ENCODE measurements around the gene TSHZ1. TPM values are rescaled to one million over a fixed set of nuclear protein-coding genes. Genes with fewer than 3 reads are reported as not detected.
A peak's percentile ranks its signal among the peaks of the same experiment; 100 is the strongest.

TSHZ1 gene
- polyA plus RNA-seq, 1 donor from 2014 or later = 3.5 TPM

DNA sequence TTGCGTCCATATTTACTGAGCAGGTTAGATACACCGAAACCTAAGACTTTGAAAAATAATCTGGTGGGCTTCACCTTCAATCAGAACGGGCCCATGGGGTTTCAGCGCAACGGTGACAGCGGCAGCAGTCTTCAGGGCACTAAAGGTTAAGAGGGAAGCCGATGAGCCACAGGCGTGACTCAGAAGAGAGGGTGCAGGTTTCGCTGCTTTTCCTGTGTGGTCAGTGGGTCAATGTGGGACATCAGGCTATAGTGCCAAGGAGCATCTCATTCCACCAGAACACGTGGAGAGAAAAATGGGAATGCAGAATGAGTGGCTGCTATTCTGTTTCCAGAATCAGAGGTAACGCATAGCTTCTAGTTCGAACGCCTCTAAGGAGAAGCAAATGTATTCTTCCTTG lies 10.5 kb upstream of the TSHZ1 start:
- Mint-ChIP-seq H3K4me1 (peaks cover 7 to 10% (median 7%) of the 10 kb centered on the region in 3 donors), H3K9me3 (no peaks in the 10 kb centered on the region), H3K27me3 (no peaks in the 10 kb centered on the region), H3K4me3 (no peak overlapping the region), H3K27ac (peak overlapping the region in 1 of 3 donors; percentile 39), H3K36me3 (peaks cover 1% of the 10 kb centered on the region)

- no peak overlapping the region for H3K4me3 Mint-ChIP-seq
- H3K9me3 Mint-ChIP-seq = no peaks in the 10 kb centered on the region
- H3K27me3 Mint-ChIP-seq = no peaks in the 10 kb centered on the region
- peaks cover 1% of the 10 kb centered on the region for H3K36me3 Mint-ChIP-seq
- H3K4me1 Mint-ChIP-seq = peaks cover 9 to 16% (median 14%) of the 10 kb centered on the region in 3 donors
- H3K27ac Mint-ChIP-seq = peak overlapping the region; percentile 39 to 67 (median 53)
Measured at GRCh38 chr18:75200605-75201280, 9.9 kb upstream of the TSHZ1 start.

DNA sequence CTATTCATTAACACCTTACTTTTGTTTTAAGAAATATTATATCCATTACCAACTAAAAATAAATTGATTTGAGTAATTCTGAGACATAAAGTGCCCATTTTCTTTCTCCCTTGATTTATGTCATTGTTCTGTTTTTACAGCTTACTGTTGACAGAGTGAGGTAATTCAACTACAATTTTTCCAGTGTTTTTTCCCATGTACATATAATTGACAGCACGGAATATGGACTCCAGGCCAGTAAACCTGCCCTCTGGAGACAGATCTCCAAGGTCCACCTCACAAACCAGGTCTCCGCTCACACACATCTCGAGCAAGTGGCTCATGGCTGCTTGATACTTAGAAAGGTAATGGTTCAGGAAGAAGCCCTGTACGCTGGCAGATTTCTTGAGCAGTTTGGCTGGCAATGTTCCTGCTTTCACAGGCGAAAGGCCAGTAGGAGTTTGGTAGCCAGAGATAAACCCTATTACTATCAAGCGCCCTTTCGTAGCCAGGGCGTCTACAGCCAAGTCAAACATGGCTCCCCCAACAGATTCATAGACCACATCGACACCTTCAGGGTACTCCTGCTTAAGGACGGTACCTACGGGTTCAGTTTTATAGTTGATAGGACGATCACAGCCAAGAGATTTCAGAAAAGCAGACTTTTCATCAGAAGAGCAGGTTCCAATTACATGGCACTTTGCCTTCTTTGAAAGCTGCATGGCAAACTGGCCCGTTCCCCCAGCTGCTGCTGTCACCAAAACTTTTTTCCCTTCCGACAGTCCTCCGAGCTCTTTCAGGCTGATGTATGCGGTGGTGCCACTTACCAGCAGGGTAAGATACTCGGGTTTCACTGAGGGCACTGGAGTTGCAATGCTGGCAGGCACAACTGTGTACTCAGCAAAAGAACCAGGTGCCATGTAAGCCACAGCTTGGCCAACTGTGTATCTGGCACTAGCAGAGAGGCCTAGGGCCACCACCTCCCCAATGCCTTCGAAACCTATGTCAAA lies 9.0 kb upstream of the TSHZ1 start:
- H3K27ac Mint-ChIP-seq = peak overlapping the region in 2 of 3 donors; percentile 45 to 53
- no peaks in the 10 kb centered on the region for H3K9me3 Mint-ChIP-seq
- H3K4me3 Mint-ChIP-seq = peak overlapping the region in 1 of 4 donors; percentile 13
- H3K36me3 Mint-ChIP-seq = peaks cover 1% of the 10 kb centered on the region
- peaks cover 3% of the 10 kb centered on the region for H3K27me3 Mint-ChIP-seq
- peaks cover 15 to 22% (median 20%) of the 10 kb centered on the region in 3 donors for H3K4me1 Mint-ChIP-seq

GRCh38 chr18:75202696-75203365 lies 7.8 kb upstream of the TSHZ1 start:
- Mint-ChIP-seq H3K27ac (no peak overlapping the region), H3K9me3 (no peaks in the 10 kb centered on the region), H3K27me3 (peaks cover 3% of the 10 kb centered on the region), H3K36me3 (peaks cover 1% of the 10 kb centered on the region), H3K4me1 (peaks cover 23 to 27% (median 26%) of the 10 kb centered on the region in 3 donors), H3K4me3 (peak overlapping the region in 1 of 4 donors; percentile 63)

DNA sequence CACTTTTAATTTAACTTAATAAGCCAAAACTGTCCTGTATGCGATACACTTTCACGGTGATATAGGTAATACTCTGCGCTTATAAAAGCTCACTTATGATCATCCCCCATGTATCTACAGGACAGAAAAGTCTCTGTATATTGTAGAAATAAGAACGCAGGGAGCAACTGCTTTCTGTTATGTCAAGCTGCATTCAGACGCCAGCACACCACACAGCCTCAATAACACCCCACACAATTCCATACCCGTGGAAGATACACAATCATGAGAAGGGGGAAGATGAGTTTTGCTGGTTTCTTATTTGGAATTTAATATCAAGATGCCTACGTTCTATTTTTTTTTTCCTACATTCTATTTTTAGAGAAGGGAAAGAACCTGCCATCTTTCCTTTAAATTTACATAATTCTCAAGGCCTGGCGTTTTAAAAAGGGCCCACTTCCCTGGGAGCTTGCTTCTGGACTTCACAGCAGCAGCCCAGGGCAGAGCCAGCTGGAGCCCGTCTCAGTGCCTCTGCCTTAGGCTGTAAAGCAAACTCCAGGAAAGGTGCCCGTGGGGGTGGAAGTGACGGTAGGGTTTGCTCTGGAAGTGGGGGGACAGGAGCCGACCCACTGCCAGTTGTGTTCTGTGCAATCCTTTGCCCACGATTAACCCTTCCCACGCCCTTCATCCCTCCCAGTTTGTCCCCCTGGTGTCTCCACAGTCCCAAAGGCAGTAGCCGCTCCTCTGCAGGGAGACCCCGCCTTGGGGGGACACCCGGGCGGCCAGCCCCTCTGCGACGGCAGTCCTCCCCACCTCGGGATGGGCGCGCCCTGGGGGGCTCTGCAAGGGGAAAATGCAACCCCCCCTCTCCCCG lies 7.0 kb upstream of the TSHZ1 start:
- Mint-ChIP-seq H3K4me3 (peak overlapping the region in 1 of 4 donors; percentile 63), H3K27me3 (peaks cover 3% of the 10 kb centered on the region), H3K36me3 (peaks cover 1% of the 10 kb centered on the region), H3K27ac (peak overlapping the region in 1 of 3 donors; percentile 46), H3K9me3 (no peaks in the 10 kb centered on the region), H3K4me1 (peaks cover 22 to 28% (median 25%) of the 10 kb centered on the region in 3 donors)

DNA sequence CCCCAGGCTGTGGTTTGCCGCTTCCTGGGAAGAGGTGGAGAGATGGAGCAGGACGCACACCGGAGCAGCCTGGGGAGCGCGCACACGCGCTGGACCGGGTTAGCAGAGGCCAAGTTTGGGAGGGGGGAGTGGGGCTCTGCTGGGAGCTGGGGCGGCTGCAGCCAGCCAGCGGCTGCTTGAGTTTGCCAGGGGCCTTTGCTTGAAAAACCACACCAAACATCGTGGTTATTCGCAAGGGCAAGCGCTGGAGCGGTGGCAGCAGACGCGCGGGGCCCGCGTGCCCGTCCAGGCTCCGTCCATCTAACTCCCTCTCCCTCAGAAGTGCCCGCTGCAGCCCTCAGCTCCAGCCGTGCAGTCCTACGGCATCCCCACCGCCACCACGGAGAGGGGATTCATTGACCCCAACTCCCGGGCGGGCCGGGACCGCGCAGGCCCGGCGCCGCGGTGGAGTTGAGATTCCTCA lies 6.3 kb upstream of the TSHZ1 start:
- Mint-ChIP-seq H3K4me3 (no peak overlapping the region), H3K27me3 (peaks cover 3% of the 10 kb centered on the region), H3K27ac (no peak overlapping the region), H3K9me3 (no peaks in the 10 kb centered on the region), H3K36me3 (peaks cover 1% of the 10 kb centered on the region), H3K4me1 (peaks cover 22 to 28% (median 25%) of the 10 kb centered on the region in 3 donors)

- no peaks in the 10 kb centered on the region for H3K9me3 Mint-ChIP-seq
- H3K27ac Mint-ChIP-seq = peak overlapping the region in 2 of 3 donors; percentile 5 to 25
- peaks cover 3% of the 10 kb centered on the region for H3K27me3 Mint-ChIP-seq
Measured at GRCh38 chr18:75204732-75205513, 5.7 kb upstream of the TSHZ1 start.

GRCh38 chr18:75205514-75206132 lies 5.0 kb upstream of the TSHZ1 start:
- H3K4me1 Mint-ChIP-seq = peaks cover 27 to 38% (median 28%) of the 10 kb centered on the region in 3 donors
- peak overlapping the region; percentile 5 to 60 (median 25) for H3K27ac Mint-ChIP-seq
- H3K9me3 Mint-ChIP-seq = no peaks in the 10 kb centered on the region
- H3K36me3 Mint-ChIP-seq = no peaks in the 10 kb centered on the region
- H3K27me3 Mint-ChIP-seq = peaks cover 3% of the 10 kb centered on the region
- peak overlapping the region in 3 of 4 donors; percentile 49 to 87 (median 84) for H3K4me3 Mint-ChIP-seq

More at GRCh38 chr18:75204732-75205513, 5.7 kb upstream of the TSHZ1 start:
- H3K4me1 Mint-ChIP-seq = peaks cover 25 to 31% (median 25%) of the 10 kb centered on the region in 3 donors
- H3K4me3 Mint-ChIP-seq = peak overlapping the region in 2 of 4 donors; percentile 37 to 84
- peaks cover 1% of the 10 kb centered on the region for H3K36me3 Mint-ChIP-seq

DNA sequence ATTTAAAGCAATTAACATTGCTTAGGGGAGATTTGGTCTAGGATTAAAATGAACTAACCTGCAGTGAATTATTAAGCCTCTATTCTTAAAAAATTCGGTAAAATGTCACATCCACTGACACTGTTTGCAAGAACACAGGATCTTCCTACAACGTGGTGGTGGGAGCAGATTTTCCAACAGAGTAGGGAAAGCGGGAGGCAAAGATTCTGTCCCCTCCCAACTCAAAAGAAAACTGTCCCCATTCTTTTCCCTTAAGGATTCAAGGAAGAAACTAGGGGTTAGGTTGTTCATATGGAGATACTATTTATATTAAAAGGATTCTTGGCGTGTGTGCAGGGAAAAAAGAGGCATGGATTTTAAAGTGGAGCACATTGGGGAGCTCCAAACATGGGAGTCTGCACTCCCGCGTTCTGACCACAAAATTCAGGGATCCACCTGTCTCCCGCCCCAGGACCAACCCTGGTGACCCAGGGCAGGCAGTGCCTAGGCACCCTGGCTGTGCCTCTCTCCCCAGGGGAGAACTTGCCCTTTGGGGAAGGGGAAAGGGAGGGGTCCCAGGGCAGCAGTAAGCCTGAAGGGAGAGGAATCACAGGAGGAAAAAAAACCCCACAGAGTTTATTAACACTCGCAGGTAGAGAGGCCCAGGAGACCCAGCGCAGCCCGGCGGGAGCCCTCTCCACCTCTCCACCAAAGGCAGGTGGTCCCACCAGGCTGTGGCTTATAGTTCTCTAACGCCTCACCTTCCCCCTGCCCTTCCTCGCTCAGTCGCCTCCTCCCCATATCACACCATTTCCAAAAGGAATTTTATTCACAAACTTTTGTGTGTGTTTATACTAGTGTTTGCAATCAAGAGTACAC lies 3.9 kb upstream of the TSHZ1 start:
- Mint-ChIP-seq H3K9me3 (no peaks in the 10 kb centered on the region), H3K27me3 (peaks cover 3% of the 10 kb centered on the region), H3K36me3 (no peaks in the 10 kb centered on the region), H3K27ac (peak overlapping the region; percentile 63 to 92 (median 82)), H3K4me3 (peak overlapping the region in 3 of 4 donors; percentile 93 to 97 (median 95)), H3K4me1 (peaks cover 28 to 41% (median 32%) of the 10 kb centered on the region in 3 donors)

DNA sequence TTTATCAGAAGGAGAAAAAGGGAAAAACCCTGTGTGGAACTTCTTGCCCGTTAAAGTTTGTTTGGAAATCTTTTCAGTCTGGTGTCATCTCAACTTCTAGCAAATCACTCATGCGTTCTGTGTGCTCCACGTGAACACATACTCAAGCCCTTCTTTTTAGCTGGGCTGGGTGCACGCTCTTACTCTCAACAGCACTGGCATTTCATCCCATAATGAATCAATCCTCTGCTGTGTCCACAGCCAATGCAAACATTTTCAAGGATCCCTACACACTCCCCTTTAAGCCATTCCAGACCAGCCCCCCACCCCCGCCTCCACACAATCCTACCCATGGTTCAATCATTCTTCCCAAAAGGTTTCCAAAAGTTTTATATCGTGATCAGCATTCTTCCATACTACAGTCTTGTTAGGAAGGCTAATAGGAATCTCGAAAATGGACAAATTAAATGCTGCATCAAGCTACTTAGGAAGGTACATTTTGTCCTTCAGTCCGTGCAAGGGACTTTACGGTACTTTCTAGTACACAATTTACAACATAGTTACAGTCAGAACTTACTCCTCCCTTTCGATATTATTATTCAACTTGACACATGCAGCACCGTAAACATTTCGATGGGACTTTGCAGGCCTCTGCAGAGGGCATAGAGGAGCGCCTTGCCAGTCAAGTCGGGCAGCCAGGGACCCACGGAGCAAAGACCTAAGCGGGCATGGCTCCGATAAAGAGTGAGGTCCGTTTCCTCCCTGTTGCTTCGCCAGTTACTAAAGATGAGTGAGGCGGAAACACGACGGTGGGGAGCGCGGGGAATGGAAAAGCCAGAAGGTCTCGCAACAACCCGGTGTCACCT lies 3.1 kb upstream of the TSHZ1 start:
- Mint-ChIP-seq H3K4me1 (peaks cover 32 to 44% (median 33%) of the 10 kb centered on the region in 3 donors), H3K9me3 (no peaks in the 10 kb centered on the region), H3K36me3 (no peaks in the 10 kb centered on the region), H3K4me3 (peak overlapping the region; percentile 90 to 97 (median 94)), H3K27me3 (peaks cover 3% of the 10 kb centered on the region), H3K27ac (peak overlapping the region; percentile 82 to 93 (median 92))

GRCh38 chr18:75208155-75208835 lies 2.3 kb upstream of the TSHZ1 start:
- H3K4me3 Mint-ChIP-seq = peak overlapping the region; percentile 90 to 97 (median 94)
- peaks cover 3% of the 10 kb centered on the region for H3K27me3 Mint-ChIP-seq
- no peaks in the 10 kb centered on the region for H3K36me3 Mint-ChIP-seq
- H3K27ac Mint-ChIP-seq = peak overlapping the region; percentile 82 to 93 (median 92)
- no peaks in the 10 kb centered on the region for H3K9me3 Mint-ChIP-seq
- H3K4me1 Mint-ChIP-seq = peaks cover 37 to 44% (median 40%) of the 10 kb centered on the region in 3 donors
